NT2/D1 (cell line): ENCODE data around the gene GALNT6.

Source experiments
- SUZ12 ChIP-seq: IDR thresholded peaks from 2 replicates; pipeline ENCODE4 v1.6.1; 2011; ENCODE audit not compliant: insufficient read length, insufficient read depth; ENCODE audit errors: extremely low read depth
- YY1 ChIP-seq: IDR thresholded peaks from 2 replicates; pipeline ENCODE4 v1.6.1; 2011; ENCODE audit not compliant: insufficient read length, insufficient read depth
- ZNF274 ChIP-seq: IDR thresholded peaks from 2 replicates; pipeline ENCODE4 v1.6.1; 2011; ENCODE audit warnings: mild to moderate bottlenecking, low read depth, low read length

GRCh38 chr12:51349026-51349425 is 42.2 kb downstream of the GALNT6 start:
- TF ChIP-seq ZNF274 (no peak), SUZ12 (no peak), YY1 (no peak)
